ENCODE results near the gene CHRNG.

Gene CHRNG

GRCh38 chr2:232497348-232497747 lies 42.1 kb upstream of the CHRNG start:
- Histone ChIP-seq H3K27ac (ENCODE audit: low read depth, low read length) (no peak overlapping the region), H3K27me3 (ENCODE audit: control insufficient read depth, low read length) (0 out of 2 replicates have a peak, but pooled peaks cover under 1% of the 10 kb centered on the region), H4K20me1 (ENCODE audit: control insufficient read depth, insufficient read depth, low read depth, low read length) (no peaks in the 10 kb centered on the region), H3K9me3 (ENCODE audit: control insufficient read depth, insufficient read depth, low read length) (no peaks in the 10 kb centered on the region), H3K9me2 (replicated peaks; ENCODE audit: control insufficient read depth, low read length) (no peaks in the 10 kb centered on the region), H3K4me2 (ENCODE audit: low read length) (no peak overlapping the region), H3K36me3 (ENCODE audit: control insufficient read depth, low read length) (no peaks in the 10 kb centered on the region), H3F3A (ENCODE audit: control insufficient read depth, insufficient read depth) (no peaks in the 10 kb centered on the region), H3K4me3 (ENCODE audit: low read length) (no peak overlapping the region), H3K4me1 (ENCODE audit: control insufficient read depth, low read length) (peaks cover 6% of the 10 kb centered on the region), H3K79me2 (ENCODE audit: control insufficient read depth, low read length) (no peaks in the 10 kb centered on the region)
- TF ChIP-seq, protein P1, sequence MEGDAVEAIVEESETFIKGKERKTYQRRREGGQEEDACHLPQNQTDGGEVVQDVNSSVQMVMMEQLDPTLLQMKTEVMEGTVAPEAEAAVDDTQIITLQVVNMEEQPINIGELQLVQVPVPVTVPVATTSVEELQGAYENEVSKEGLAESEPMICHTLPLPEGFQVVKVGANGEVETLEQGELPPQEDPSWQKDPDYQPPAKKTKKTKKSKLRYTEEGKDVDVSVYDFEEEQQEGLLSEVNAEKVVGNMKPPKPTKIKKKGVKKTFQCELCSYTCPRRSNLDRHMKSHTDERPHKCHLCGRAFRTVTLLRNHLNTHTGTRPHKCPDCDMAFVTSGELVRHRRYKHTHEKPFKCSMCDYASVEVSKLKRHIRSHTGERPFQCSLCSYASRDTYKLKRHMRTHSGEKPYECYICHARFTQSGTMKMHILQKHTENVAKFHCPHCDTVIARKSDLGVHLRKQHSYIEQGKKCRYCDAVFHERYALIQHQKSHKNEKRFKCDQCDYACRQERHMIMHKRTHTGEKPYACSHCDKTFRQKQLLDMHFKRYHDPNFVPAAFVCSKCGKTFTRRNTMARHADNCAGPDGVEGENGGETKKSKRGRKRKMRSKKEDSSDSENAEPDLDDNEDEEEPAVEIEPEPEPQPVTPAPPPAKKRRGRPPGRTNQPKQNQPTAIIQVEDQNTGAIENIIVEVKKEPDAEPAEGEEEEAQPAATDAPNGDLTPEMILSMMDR (IDR thresholded peaks at IDR 0.05; ENCODE audit: low read depth, low read length, poor library complexity, severe bottlenecking) = no peak
- TF ChIP-seq EZH2phosphoT487 (IDR thresholded peaks at IDR 0.05; ENCODE audit: borderline replicate concordance, low read length) = no peak

DNA sequence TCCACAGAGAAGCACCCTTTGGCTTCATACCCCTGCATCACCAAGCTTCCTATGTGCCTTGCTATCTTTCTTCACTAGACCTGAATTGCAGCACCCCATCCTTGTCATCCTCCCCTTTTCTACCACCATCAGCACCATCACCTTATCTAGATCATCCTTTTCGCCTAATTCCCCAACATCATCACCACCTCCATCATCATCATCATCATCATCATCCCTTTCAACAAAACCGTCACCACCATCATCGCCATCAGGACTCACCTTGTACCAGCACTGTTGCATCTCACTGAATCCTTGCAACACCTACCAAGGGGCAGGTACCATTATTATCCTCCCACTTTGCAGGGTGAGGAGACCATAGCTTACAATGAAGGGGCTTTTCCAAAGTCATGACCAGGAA lies 41.0 kb upstream of the CHRNG start:
- Histone ChIP-seq H3K4me3 (ENCODE audit: low read length) (no peak overlapping the region), H3F3A (ENCODE audit: control insufficient read depth, insufficient read depth) (no peaks in the 10 kb centered on the region), H3K27me3 (ENCODE audit: control insufficient read depth, low read length) (peaks cover 9% of the 10 kb centered on the region), H4K20me1 (ENCODE audit: control insufficient read depth, insufficient read depth, low read depth, low read length) (no peaks in the 10 kb centered on the region), H3K4me2 (ENCODE audit: low read length) (no peak overlapping the region), H3K36me3 (ENCODE audit: control insufficient read depth, low read length) (no peaks in the 10 kb centered on the region), H3K9me2 (replicated peaks; ENCODE audit: control insufficient read depth, low read length) (no peaks in the 10 kb centered on the region), H3K4me1 (ENCODE audit: control insufficient read depth, low read length) (peaks cover 6% of the 10 kb centered on the region), H3K27ac (ENCODE audit: low read depth, low read length) (no peak overlapping the region), H3K79me2 (ENCODE audit: control insufficient read depth, low read length) (no peaks in the 10 kb centered on the region), H3K9me3 (ENCODE audit: control insufficient read depth, insufficient read depth, low read length) (no peaks in the 10 kb centered on the region)
- TF ChIP-seq EZH2phosphoT487 (IDR thresholded peaks at IDR 0.05; ENCODE audit: borderline replicate concordance, low read length) = no peak
- TF ChIP-seq, protein P1 (IDR thresholded peaks at IDR 0.05; ENCODE audit: low read depth, low read length, poor library complexity, severe bottlenecking) = no peak

GRCh38 chr2:232501331-232501771 lies 38.1 kb upstream of the CHRNG start:
- no peaks in the 10 kb centered on the region for H3K79me2 ChIP-seq (ENCODE audit: control insufficient read depth, low read length)
- no peaks in the 10 kb centered on the region for H3F3A ChIP-seq (ENCODE audit: control insufficient read depth, insufficient read depth)
- H4K20me1 ChIP-seq (ENCODE audit: control insufficient read depth, insufficient read depth, low read depth, low read length) = no peaks in the 10 kb centered on the region
- H3K4me3 ChIP-seq (ENCODE audit: low read length) = no peak overlapping the region
- TF ChIP-seq EZH2phosphoT487 (IDR thresholded peaks at IDR 0.05; ENCODE audit: borderline replicate concordance, low read length) = no peak
- TF ChIP-seq, protein P1 (IDR thresholded peaks at IDR 0.05; ENCODE audit: low read depth, low read length, poor library complexity, severe bottlenecking) = no peak
- H3K9me3 ChIP-seq (ENCODE audit: control insufficient read depth, insufficient read depth, low read length) = no peaks in the 10 kb centered on the region
- H3K9me2 ChIP-seq (replicated peaks; ENCODE audit: control insufficient read depth, low read length) = no peaks in the 10 kb centered on the region
- H3K27me3 ChIP-seq (ENCODE audit: control insufficient read depth, low read length) = peaks cover 28% of the 10 kb centered on the region
- no peaks in the 10 kb centered on the region for H3K36me3 ChIP-seq (ENCODE audit: control insufficient read depth, low read length)
- H3K4me2 ChIP-seq (ENCODE audit: low read length) = no peak overlapping the region
- H3K4me1 ChIP-seq (ENCODE audit: control insufficient read depth, low read length) = no peaks in the 10 kb centered on the region
- no peak overlapping the region for H3K27ac ChIP-seq (ENCODE audit: low read depth, low read length)
